ENCODE data around the gene PKMYT1. TPM values are rescaled to one million over a fixed set of nuclear protein-coding genes. Genes with fewer than 3 reads are reported as not detected.

Gene PKMYT1
- total and polyA plus RNA-seq, 2 experiments from 2014 or later: 15.6 to 21.1 TPM

DNA sequence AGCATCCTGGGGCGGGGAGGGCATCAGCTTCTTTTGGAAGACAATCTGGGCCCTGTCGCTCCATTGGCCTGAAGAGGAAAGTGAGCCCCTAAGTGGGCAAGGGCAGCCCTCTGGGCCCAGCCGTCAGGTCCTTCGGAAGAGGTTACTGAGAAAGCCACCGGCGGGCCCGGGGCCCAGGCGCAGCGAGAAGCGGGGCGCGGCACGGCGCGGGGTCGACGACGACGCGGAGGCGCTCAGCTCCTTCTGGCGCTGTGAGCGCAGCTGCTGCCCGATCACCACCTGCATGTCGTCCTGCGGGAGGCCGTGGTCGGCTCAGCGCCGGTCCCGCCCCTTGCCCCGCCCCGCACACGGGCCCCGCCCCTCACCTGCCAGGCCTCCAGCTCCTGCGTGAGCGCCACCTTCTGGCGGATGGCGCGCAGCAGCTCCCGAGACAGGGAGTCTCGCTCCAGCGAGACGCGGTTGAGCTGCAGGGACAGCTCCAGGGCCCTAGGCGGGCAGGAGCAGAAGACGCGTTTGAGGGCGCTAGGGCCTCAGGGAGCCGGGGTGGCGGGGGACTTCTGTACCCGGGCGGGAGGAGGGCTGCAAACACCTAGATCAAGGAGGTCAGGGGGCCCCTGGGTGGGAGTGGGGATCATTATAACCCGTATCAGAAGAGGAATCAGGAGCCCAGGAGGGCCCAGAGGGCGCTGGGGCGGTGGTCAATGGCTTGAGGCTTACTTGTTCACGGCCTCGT is 47.9 kb upstream of the PKMYT1 start:
- no peaks in the 10 kb centered on the region for H4K20me1 ChIP-seq (ENCODE audit: insufficient read depth)
- no peaks in the 10 kb centered on the region for H3K79me2 ChIP-seq (ENCODE audit: insufficient read depth)
- 39 to 40% methylated on average over 38 to 55 of the region's 58 CpGs for WGBS, 2 experiments (ENCODE audit: low coverage in 1 of 2, low lambda C conversion rate in 2 of 2, missing lambda C conversion rate in 2 of 2)
- H3K9ac ChIP-seq: no peak overlapping the region
- H3K4me1 ChIP-seq (ENCODE audit: insufficient read depth): peaks cover 1% of the 10 kb centered on the region
- no peaks in the 10 kb centered on the region; the same call in 1 of the 2 replicates for H3K36me3 ChIP-seq (ENCODE audit: low read depth)
- peak; percentile 82 for DNase-seq
- H3K4me2 ChIP-seq (ENCODE audit: unreplicated experiment): no peak overlapping the region
- H3K9me2 ChIP-seq (ENCODE audit: insufficient read depth): no peaks in the 10 kb centered on the region
- no peak overlapping the region for H2AFZ ChIP-seq
- no peak overlapping the region for H3K4me3 ChIP-seq
- no peak overlapping the region for H3K27ac ChIP-seq
- TF ChIP-seq EZH2 (IDR thresholded peaks at IDR 0.05; ENCODE audit: insufficient read depth, poor library complexity, severe bottlenecking): no peak
- TF ChIP-seq EZH2phosphoT487 (IDR thresholded peaks at IDR 0.05; ENCODE audit: insufficient read depth, low read depth): no peak
- H3K27me3 ChIP-seq (replicated peaks; ENCODE audit: insufficient read depth): 0 out of 2 replicates have a peak, but pooled peaks cover 2% of the 10 kb centered on the region
- H3K9me3 ChIP-seq (ENCODE audit: low read depth): no peaks in the 10 kb centered on the region
- in situ Hi-C loops (cut with MboI): no loop called here
- peaks cover 8% of the 10 kb centered on the region; the same call in 1 of the 2 replicates for H3F3A ChIP-seq (ENCODE audit: insufficient read depth)

DNA sequence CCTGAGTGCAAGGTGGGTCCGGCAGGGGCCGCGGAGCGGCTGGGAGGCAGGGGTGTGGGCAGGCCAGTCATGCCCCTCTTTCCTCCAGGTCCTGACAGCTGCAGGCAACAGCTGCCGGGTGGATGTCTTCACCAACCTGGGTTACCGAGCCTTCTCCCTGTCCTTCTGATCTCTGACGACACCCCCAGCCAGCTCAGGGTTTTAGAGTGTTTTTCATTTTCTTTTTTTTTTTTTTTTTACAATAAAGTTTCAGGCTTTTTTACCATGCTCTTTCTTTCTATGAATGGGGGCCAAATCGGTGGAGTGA is 47.2 kb upstream of the PKMYT1 start:
- H3K9me2 ChIP-seq (ENCODE audit: insufficient read depth): no peaks in the 10 kb centered on the region
- no peaks in the 10 kb centered on the region for H4K20me1 ChIP-seq (ENCODE audit: insufficient read depth)
- no peaks in the 10 kb centered on the region; the same call in 1 of the 2 replicates for H3K36me3 ChIP-seq (ENCODE audit: low read depth)
- 95 to 98% methylated on average over 8 of the region's 8 CpGs for WGBS, 2 experiments (ENCODE audit: low coverage in 1 of 2, low lambda C conversion rate in 2 of 2, missing lambda C conversion rate in 2 of 2)
- H3K4me1 ChIP-seq (ENCODE audit: insufficient read depth): peaks cover 8% of the 10 kb centered on the region
- no peak overlapping the region for H2AFZ ChIP-seq
- H3K9me3 ChIP-seq (ENCODE audit: low read depth): no peaks in the 10 kb centered on the region
- H3K79me2 ChIP-seq (ENCODE audit: insufficient read depth): no peaks in the 10 kb centered on the region
- no peak overlapping the region for H3K4me3 ChIP-seq
- TF ChIP-seq EZH2phosphoT487 (IDR thresholded peaks at IDR 0.05; ENCODE audit: insufficient read depth, low read depth): no peak
- no peak for TF ChIP-seq EZH2 (IDR thresholded peaks at IDR 0.05; ENCODE audit: insufficient read depth, poor library complexity, severe bottlenecking)
- no peak overlapping the region for H3K9ac ChIP-seq
- in situ Hi-C loops (cut with MboI): no loop called here
- no peak overlapping the region for H3K4me2 ChIP-seq (ENCODE audit: unreplicated experiment)
- H3K27me3 ChIP-seq (replicated peaks; ENCODE audit: insufficient read depth): no peaks in the 10 kb centered on the region
- no peak overlapping the region for H3K27ac ChIP-seq
- no peak for DNase-seq
- H3F3A ChIP-seq (ENCODE audit: insufficient read depth): peaks cover 15% of the 10 kb centered on the region; the same call in 1 of the 2 replicates

DNA sequence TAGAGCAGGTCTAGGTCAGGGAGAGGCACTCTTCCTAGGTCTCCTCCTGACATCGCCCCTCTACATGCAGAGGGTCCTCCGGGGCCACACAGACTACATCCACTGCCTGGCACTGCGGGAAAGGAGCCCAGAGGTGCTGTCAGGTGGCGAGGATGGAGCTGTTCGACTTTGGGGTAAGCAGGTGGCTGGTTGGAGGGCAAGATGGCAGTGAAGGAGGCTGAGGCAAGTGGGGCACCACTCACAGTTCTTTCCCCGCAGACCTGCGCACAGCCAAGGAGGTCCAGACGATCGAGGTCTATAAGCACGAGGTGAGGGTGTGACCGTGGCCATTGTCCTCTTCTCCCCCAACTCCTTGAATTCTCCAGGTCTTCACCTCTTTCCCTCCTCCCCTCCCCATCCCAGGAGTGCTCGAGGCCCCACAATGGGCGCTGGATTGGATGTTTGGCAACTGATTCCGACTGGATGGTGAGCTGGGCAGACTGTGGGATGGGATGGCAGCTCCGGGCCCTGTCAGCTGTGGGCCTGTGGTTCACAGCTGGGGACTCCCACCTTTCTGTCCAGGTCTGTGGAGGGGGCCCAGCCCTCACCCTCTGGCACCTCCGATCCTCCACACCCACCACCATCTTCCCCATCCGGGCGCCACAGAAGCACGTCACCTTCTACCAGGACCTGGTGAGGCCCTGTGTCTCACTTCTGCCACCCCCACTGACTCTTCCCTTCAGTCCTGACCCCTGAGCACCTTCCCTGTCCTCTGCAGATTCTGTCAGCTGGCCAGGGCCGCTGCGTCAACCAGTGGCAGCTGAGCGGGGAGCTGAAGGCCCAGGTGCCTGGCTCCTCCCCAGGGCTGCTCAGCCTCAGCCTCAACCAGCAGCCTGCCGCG is 46.6 kb upstream of the PKMYT1 start:
- DNase-seq: no peak
- Histone ChIP-seq H3K9me3 (ENCODE audit: low read depth) (no peaks in the 10 kb centered on the region), H3K4me1 (ENCODE audit: insufficient read depth) (peaks cover 9% of the 10 kb centered on the region), H3K9me2 (ENCODE audit: insufficient read depth) (no peaks in the 10 kb centered on the region), H3K79me2 (ENCODE audit: insufficient read depth) (no peaks in the 10 kb centered on the region), H3K27me3 (replicated peaks; ENCODE audit: insufficient read depth) (no peaks in the 10 kb centered on the region), H3F3A (ENCODE audit: insufficient read depth) (peaks cover 16% of the 10 kb centered on the region; the same call in 1 of the 2 replicates), H2AFZ (no peak overlapping the region), H3K4me2 (ENCODE audit: unreplicated experiment) (no peak overlapping the region), H3K4me3 (no peak overlapping the region), H4K20me1 (ENCODE audit: insufficient read depth) (no peaks in the 10 kb centered on the region), H3K36me3 (ENCODE audit: low read depth) (peaks cover 2% of the 10 kb centered on the region; the same call in 1 of the 2 replicates), H3K9ac (no peak overlapping the region), H3K27ac (no peak overlapping the region)
- WGBS, 2 experiments (ENCODE audit: low coverage in 1 of 2, low lambda C conversion rate in 2 of 2, missing lambda C conversion rate in 2 of 2): 89 to 90% methylated on average over 20 to 24 of the region's 24 CpGs
- TF ChIP-seq EZH2phosphoT487 (IDR thresholded peaks at IDR 0.05; ENCODE audit: insufficient read depth, low read depth) (no peak), EZH2 (IDR thresholded peaks at IDR 0.05; ENCODE audit: insufficient read depth, poor library complexity, severe bottlenecking) (no peak)
- in situ Hi-C loops (cut with MboI): no loop called here

DNA sequence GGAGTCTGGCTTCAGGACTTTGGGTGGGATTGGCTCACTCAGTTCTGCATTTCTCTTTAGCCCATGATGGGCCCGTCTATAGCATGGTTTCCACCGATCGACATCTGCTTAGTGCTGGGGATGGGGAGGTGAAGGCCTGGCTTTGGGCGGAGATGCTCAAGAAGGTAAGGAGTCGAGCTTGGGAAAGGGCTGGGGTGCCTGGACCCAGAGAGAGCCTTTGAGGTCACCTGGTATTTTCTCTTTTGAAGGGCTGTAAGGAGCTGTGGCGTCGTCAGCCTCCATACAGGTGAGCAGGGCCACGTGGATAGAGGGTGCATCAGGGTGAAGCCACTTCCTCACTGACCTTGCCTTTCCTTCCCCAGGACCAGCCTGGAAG is 45.7 kb upstream of the PKMYT1 start:
- Histone ChIP-seq H3K36me3 (ENCODE audit: low read depth) (peaks cover 2% of the 10 kb centered on the region; the same call in 1 of the 2 replicates), H3K79me2 (ENCODE audit: insufficient read depth) (no peaks in the 10 kb centered on the region), H3K9ac (no peak overlapping the region), H3K4me1 (ENCODE audit: insufficient read depth) (peaks cover 9% of the 10 kb centered on the region), H3K9me3 (ENCODE audit: low read depth) (no peaks in the 10 kb centered on the region), H2AFZ (no peak overlapping the region), H4K20me1 (ENCODE audit: insufficient read depth) (no peaks in the 10 kb centered on the region), H3K27ac (no peak overlapping the region), H3K4me2 (ENCODE audit: unreplicated experiment) (no peak overlapping the region), H3K4me3 (no peak overlapping the region), H3F3A (ENCODE audit: insufficient read depth) (peaks cover 16% of the 10 kb centered on the region; the same call in 1 of the 2 replicates), H3K9me2 (ENCODE audit: insufficient read depth) (no peaks in the 10 kb centered on the region), H3K27me3 (replicated peaks; ENCODE audit: insufficient read depth) (no peaks in the 10 kb centered on the region)
- TF ChIP-seq EZH2phosphoT487 (IDR thresholded peaks at IDR 0.05; ENCODE audit: insufficient read depth, low read depth) (no peak), EZH2 (IDR thresholded peaks at IDR 0.05; ENCODE audit: insufficient read depth, poor library complexity, severe bottlenecking) (no peak)
- no peak for DNase-seq
- 97% methylated on average over 8 of the region's 8 CpGs for WGBS, 2 experiments (ENCODE audit: low coverage in 1 of 2, low lambda C conversion rate in 2 of 2, missing lambda C conversion rate in 2 of 2)
- in situ Hi-C loops (cut with MboI): no loop called here
